Ascending aorta (tissue), 2 donors: ENCODE measurements around the gene SUN5. TPM values are rescaled to one million over a fixed set of nuclear protein-coding genes. Genes with fewer than 3 reads are reported as not detected.

Experiments
- DNase-seq, 2 donors: peaks; one replicate each; pipeline ENCODE4 v3.0.0-alpha.2; 2019; ENCODE audit warnings: low spot score in 2 of 2
- H3K27ac ChIP-seq, 2 donors: fragments of 200-600 bp; sonication (generic); one replicate each; pipeline ENCODE4 v1.5.1; 2016 to 2017; ENCODE audit warnings: mild to moderate bottlenecking in 1 of 2
- H3K27me3 ChIP-seq: fragments of 200-600 bp; sonication (generic); one replicate; pipeline ENCODE4 v1.5.1; 2017
- H3K36me3 ChIP-seq, 2 donors: fragments of 200-600 bp; sonication (generic); one replicate each; pipeline ENCODE4 v1.5.1; 2016
- H3K4me1 ChIP-seq, 2 donors: fragments of 200-600 bp; sonication (generic); one replicate each; pipeline ENCODE4 v1.5.1; 2016 to 2017; ENCODE audit warnings: mild to moderate bottlenecking in 1 of 2
- H3K4me3 ChIP-seq, 2 donors: fragments of 200-600 bp; sonication (generic); one replicate each; pipeline ENCODE4 v1.5.1; 2016 to 2017; ENCODE audit warnings: mild to moderate bottlenecking in 1 of 2
- H3K9me3 ChIP-seq, 2 donors: fragments of 200-600 bp; sonication (generic); one replicate each; pipeline ENCODE4 v1.5.1; 2016
- intact Hi-C: fragments of 100-400 bp; cut with DNase I; formaldehyde crosslinking; loops from one replicate; pipeline ENCODE4 v1.15.1; 2023
- total RNA-seq: library from RNA; depleted of rRNA; stranded (reverse); fragments of >200 nt; gene quantifications from one replicate; pipeline ENCODE4 v1.1.0, GENCODE V29; 2016
- TF ChIP-seq, protein P1 (sequence below), 3 experiments: fragments of 200-600 bp in 2 of 3; fragments of 450-650 bp in 1 of 3; sonication (generic) in 2 of 3; IDR thresholded peaks; one replicate each; pipeline ENCODE4 v1.5.1; 2016 to 2019; ENCODE audit warnings: antibody characterized with exemption in 3 of 3, mild to moderate bottlenecking in 1 of 3, moderate library complexity in 1 of 3

SUN5 gene
- total RNA-seq, 1 donor from 2014 or later = not detected

DNA sequence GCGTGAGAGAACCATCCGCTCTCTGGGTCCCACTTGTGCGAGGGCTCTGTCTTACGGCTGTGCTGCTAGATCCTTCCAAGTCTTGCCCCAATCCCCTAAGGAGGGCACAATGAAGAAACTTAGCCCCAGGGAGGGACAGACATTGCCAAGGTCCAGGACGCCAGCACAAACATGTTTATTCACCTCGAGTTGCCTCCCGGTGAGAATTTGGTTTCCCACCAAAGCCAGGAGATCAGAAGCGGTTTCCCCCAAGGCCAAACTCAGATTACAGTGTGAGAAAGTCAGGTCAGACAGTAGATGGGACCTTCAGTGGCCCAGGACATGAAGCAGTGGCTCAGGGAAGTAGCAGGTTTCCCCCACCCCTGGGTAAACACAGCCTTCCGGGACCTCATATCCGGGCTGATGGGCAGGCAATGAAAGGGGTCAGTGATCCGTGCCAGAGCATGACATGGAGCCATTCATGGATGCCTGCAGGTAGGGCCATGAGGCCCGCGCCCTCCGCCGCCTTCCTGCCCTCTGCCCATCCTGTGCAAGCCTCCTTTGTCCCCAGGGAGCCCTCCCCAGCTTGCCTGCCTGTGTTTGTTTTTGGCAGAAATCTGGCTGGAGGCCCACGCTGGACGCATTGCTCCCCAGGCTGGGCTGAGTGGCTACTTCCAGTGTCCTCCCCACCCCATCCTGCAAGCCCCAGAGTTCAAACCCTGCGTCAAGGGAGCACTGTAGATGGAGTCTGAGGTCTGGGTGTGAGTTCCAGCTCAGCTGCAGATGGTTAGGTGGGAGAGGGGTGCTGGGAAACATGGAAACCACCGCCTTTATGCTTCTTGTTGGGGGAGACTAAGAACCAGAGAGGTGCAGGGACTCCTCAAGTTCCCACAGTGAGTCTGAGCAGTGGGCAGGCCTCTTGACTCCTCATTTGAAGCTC is 5.2 kb upstream of the SUN5 start:
- no peaks in the 10 kb centered on the region for H3K36me3 ChIP-seq
- intact Hi-C loops = no loop called here
- no peak for DNase-seq
- TF ChIP-seq, protein P1, sequence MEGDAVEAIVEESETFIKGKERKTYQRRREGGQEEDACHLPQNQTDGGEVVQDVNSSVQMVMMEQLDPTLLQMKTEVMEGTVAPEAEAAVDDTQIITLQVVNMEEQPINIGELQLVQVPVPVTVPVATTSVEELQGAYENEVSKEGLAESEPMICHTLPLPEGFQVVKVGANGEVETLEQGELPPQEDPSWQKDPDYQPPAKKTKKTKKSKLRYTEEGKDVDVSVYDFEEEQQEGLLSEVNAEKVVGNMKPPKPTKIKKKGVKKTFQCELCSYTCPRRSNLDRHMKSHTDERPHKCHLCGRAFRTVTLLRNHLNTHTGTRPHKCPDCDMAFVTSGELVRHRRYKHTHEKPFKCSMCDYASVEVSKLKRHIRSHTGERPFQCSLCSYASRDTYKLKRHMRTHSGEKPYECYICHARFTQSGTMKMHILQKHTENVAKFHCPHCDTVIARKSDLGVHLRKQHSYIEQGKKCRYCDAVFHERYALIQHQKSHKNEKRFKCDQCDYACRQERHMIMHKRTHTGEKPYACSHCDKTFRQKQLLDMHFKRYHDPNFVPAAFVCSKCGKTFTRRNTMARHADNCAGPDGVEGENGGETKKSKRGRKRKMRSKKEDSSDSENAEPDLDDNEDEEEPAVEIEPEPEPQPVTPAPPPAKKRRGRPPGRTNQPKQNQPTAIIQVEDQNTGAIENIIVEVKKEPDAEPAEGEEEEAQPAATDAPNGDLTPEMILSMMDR (IDR thresholded peaks at IDR 0.05) = no peak
- H3K27me3 ChIP-seq = no peaks in the 10 kb centered on the region
- H3K4me1 ChIP-seq = no peaks in the 10 kb centered on the region
- no peaks in the 10 kb centered on the region for H3K9me3 ChIP-seq
- H3K27ac ChIP-seq = no peak overlapping the region
- H3K4me3 ChIP-seq = no peak overlapping the region

DNA sequence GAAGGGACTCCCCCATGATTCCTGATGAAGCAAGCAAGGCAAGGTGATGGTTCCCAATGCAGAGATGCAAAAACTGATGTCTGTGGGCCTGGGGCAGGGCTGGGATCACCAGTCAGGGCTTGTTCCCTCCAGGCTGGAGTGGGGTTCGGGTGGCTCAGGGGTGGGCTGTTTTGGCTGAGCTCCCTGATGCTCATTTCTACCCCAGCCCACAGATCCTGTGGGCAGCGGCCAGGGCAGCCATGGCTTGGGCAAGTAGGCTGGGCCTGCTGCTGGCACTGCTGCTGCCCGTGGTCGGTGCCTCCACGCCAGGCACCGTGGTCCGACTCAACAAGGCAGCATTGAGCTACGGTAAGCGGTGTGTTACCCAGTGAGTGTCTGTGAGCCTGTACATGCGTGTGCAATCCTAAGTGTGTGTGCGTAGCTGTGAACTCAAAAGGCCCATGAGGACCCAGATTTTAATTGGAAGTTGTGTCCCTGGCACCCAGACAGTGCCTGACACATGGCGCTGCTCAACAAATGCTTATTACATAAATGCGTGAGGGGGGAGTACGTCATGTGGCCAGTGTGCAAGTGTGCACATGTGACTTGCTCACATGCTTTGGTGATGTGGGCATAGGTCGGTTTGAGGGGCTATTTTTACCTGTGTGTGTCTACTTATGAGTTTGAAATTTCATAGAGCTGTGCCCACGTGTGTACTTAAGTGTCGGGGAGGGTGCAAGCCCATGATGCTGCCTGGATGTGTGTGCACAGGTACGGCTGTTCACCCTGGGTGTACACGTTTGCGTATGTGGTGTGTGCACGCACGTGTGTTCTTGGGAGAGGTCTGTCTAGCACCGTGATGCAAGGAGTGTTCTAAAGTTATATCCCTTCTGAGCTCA is 4.3 kb upstream of the SUN5 start:
- Histone ChIP-seq H3K27me3 (no peaks in the 10 kb centered on the region), H3K27ac (no peak overlapping the region), H3K9me3 (no peaks in the 10 kb centered on the region), H3K4me3 (no peak overlapping the region), H3K4me1 (no peaks in the 10 kb centered on the region), H3K36me3 (no peaks in the 10 kb centered on the region)
- TF ChIP-seq, protein P1 (IDR thresholded peaks at IDR 0.05) = no peak
- intact Hi-C loops = no loop called here
- DNase-seq = no peak

DNA sequence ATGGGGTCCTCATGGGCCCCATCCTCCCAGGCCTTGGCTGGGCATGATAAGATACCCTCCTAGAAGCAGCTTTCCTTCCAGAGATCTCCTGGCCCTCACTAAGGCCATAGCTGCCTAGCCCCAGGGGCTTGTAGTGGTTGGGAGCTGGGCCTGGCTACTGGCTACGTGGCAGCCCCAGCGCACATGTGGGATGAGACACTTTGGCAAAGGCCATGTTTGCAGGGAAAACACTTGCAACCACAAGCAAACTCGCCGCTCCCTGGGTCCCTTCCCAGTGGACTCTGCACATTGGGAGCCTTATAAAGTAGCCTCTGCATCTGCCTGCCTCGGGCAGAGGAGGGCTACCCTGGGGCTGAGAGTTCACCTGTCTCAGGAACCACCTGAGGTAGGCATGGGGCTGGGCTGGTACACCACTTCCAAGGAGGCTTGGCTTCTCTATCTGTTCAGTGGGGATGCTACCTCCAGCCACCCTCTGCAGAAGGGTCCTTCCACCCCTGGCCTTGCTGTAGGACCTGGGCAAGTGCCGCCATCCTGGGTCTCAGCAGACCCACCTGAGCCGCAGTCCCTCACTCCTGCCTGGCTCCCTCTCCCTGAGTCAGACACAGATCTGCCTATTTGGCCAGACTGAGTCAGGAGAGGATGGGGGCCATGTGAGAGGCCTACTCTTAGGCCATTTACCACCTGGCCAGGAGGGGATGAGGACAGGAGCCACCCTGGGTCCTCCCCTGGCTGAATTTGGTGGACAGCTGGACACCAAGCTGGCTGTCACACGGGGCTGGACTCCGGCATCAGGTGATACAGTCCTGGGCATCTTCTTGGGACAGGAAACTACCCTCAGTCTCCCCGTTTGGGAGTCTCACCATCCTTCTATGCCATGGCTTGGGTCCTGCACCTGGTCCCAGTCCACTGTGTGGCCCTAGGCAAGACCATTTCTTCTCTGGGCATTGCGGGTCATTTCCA is 3.4 kb upstream of the SUN5 start, which contains the start of gene BPIFB2:
BPIFB2 (plus strand) TSS at position 329 of the 960 bp plus-strand sequence. CDS start 871 bp downstream, outside the sequence.
- no peak within 1 kb of the TSS for H3K4me3 ChIP-seq
- H3K27ac ChIP-seq = no peak within 1 kb of the TSS
- no peaks in the 10 kb centered on the region for H3K36me3 ChIP-seq
- intact Hi-C loops = no loop called here
- DNase-seq = no peak
- TF ChIP-seq, protein P1 (IDR thresholded peaks at IDR 0.05) = no peak
- no peaks in the 10 kb centered on the region for H3K9me3 ChIP-seq
- no peaks in the 10 kb centered on the region for H3K27me3 ChIP-seq
- H3K4me1 ChIP-seq = no peaks in the 10 kb centered on the region

DNA sequence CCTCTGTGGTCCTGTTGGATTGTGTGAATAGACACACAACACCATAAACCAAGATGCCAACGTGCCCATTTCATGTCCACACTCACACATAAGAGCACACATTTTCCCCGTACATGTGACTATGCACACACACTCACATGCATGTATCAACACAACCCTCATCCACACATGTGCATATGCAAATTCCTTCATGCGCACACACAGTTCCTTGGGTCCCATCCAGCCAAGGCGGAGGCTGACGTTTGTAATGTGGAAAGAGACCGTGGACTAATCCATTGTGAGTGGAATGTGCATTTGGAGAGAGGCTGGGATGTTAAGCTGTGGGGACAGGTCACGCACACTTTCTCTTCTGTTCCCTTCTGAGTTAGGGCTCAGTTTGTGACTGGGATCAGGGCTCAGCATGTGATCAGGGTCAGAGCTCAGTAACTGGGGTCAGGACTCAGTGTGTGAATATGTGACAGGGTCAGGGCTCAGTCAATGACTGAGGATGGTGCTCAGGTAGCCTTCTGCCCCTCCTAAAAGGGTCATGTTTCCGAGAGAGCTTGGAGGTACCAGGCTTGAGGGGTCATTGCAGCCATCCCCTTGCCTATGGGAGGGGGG is 2.6 kb upstream of the SUN5 start:
- no peaks in the 10 kb centered on the region for H3K9me3 ChIP-seq
- intact Hi-C loops = no loop called here
- H3K36me3 ChIP-seq = no peaks in the 10 kb centered on the region
- H3K4me3 ChIP-seq = no peak overlapping the region
- DNase-seq = no peak
- H3K27ac ChIP-seq = no peak overlapping the region
- no peaks in the 10 kb centered on the region for H3K27me3 ChIP-seq
- TF ChIP-seq, protein P1 (IDR thresholded peaks at IDR 0.05) = no peak
- H3K4me1 ChIP-seq = no peaks in the 10 kb centered on the region
